GM10266 (cell line): Measurements from ENCODE around the gene OTX1.

ENCODE experiments used
- DNase-seq: peaks from one replicate; pipeline ENCODE4 v3.0.0; 2012; ENCODE audit errors: extremely low spot score
- TF ChIP-seq, protein P1 (sequence below): IDR thresholded peaks from 2 replicates; pipeline ENCODE4 v1.5.1; 2012; ENCODE audit warnings: mild to moderate bottlenecking, low read depth; ENCODE audit not compliant: control insufficient read depth, insufficient read depth; ENCODE audit errors: missing control alignments

Gene OTX1

DNA sequence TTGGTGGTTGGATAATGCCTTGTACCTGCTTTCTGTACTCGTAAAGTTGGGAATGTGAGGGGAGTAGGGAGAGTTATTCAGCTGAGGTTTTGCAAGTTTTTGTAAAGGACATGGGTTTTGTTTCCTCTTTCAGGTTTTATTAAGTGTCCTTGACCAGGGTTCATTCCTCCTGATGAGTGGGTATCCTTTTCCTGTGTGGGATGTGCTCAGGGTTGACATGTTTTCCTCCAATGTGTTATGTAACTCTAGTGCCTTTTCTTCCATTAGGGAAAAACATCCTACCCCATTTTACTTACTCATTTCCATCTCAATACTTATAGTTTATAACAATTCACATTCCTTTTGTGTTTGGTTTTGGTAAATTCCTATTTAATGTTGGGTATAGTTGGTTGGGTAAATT, 48.4 kb downstream of the OTX1 start:
- TF ChIP-seq, protein P1, sequence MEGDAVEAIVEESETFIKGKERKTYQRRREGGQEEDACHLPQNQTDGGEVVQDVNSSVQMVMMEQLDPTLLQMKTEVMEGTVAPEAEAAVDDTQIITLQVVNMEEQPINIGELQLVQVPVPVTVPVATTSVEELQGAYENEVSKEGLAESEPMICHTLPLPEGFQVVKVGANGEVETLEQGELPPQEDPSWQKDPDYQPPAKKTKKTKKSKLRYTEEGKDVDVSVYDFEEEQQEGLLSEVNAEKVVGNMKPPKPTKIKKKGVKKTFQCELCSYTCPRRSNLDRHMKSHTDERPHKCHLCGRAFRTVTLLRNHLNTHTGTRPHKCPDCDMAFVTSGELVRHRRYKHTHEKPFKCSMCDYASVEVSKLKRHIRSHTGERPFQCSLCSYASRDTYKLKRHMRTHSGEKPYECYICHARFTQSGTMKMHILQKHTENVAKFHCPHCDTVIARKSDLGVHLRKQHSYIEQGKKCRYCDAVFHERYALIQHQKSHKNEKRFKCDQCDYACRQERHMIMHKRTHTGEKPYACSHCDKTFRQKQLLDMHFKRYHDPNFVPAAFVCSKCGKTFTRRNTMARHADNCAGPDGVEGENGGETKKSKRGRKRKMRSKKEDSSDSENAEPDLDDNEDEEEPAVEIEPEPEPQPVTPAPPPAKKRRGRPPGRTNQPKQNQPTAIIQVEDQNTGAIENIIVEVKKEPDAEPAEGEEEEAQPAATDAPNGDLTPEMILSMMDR, result no peak
- no peak for DNase-seq

GRCh38 chr2:63101954-63102353, 51.3 kb downstream of the OTX1 start:
- DNase-seq, result no peak
- TF ChIP-seq, protein P1, result no peak

DNA sequence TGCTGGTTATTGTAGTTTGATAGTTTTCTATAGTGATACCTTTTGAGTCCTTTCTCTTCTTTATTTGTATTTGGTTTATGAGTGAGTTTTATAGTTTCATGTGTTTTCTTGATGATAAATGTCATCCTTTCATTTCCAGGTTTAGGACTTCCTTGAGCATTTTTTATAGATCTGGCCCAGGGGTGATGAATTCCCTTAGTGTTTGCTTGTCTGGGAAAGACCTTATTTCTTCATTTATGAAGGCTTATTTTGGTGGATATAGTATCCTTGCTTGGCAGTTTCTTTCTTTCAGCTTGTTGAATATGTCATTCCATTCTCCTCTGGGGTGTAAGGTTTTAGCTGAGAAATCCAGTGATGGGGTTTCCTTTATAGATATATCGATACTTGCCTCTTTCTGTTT, 53.9 kb downstream of the OTX1 start:
- TF ChIP-seq, protein P1, result no peak
- no peak for DNase-seq
